ENCODE results near the gene PHYKPL. TPM values are rescaled to one million over a fixed set of nuclear protein-coding genes. Genes with fewer than 3 reads are reported as not detected.

Gene PHYKPL
- total RNA-seq, 1 experiment from 2014 or later = 112 TPM

DNA sequence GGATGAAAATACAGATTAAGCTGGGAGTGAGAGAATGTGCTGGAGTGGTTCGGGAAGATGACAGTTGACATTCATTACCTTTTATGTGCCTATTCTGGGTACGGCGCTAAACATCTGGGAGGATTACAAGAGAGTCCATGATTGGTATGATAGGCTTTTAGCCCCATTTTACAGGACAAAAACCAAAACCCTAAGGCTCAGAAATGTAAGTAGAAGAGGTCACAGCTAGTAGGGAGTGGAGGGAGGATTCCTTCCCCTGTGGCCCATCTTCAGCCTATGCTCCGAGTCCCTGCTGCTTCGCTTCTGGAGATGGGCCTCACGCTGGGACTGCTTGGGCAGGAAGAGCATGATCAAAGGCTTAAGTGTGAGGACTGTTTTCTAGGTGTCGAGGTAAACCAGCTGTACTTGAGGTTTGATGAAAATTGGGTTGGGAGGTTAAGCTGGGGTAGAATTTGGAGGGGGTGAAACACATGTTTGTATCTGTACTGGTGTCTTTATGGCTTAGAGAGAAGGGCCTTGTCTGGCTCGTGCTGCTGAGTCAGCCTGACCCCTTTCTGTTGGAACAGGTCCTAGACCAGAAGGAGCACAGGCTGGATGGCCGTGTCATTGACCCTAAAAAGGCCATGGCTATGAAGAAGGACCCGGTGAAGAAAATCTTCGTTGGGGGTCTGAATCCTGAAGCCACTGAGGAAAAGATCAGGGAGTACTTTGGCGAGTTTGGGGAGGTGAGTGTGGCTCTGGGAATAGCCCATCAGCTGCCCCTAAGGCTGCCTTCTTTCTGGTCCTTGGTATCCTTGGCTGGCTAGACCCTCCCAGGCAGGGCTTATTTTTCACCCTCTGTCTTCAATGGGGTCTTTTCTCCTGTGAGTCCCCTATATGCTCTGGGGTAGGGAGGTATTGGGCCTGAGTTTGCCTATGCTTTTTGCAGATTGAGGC, 26.2 kb downstream of the PHYKPL start:
- H3K4me1 Mint-ChIP-seq (ENCODE audit: insufficient read depth, unreplicated experiment) = peaks cover 40% of the 10 kb centered on the region
- TF ChIP-seq, protein P1, sequence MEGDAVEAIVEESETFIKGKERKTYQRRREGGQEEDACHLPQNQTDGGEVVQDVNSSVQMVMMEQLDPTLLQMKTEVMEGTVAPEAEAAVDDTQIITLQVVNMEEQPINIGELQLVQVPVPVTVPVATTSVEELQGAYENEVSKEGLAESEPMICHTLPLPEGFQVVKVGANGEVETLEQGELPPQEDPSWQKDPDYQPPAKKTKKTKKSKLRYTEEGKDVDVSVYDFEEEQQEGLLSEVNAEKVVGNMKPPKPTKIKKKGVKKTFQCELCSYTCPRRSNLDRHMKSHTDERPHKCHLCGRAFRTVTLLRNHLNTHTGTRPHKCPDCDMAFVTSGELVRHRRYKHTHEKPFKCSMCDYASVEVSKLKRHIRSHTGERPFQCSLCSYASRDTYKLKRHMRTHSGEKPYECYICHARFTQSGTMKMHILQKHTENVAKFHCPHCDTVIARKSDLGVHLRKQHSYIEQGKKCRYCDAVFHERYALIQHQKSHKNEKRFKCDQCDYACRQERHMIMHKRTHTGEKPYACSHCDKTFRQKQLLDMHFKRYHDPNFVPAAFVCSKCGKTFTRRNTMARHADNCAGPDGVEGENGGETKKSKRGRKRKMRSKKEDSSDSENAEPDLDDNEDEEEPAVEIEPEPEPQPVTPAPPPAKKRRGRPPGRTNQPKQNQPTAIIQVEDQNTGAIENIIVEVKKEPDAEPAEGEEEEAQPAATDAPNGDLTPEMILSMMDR (IDR thresholded peaks at IDR 0.05; ENCODE audit: unreplicated experiment) = no peak
- H3K9me3 Mint-ChIP-seq (ENCODE audit: unreplicated experiment) = no peaks in the 10 kb centered on the region
- POLR2A ChIA-PET = interaction anchor here (0.5 to 4.9 kb wide), 16 partner anchors 8 to 1201 kb away, joined by 3 to 44 read pairs (median 4); partner anchors contain the start of genes NHP2 and PHYKPL
- H3K27ac Mint-ChIP-seq (ENCODE audit: low read depth, unreplicated experiment) = peak overlapping the region; percentile 53
- TSS peak; percentile 28 for BruUV-seq (replicated peaks)
- CTCF ChIA-PET = interaction anchor here (0.6 to 1.7 kb wide), 9 partner anchors 20 to 366 kb away, joined by 3 to 7 read pairs (median 3); no protein-coding TSS in a partner anchor
- H3K4me3 Mint-ChIP-seq (ENCODE audit: unreplicated experiment) = peak overlapping the region; percentile 99
- intact Hi-C loops (cut with micrococcal nuclease) = no loop called here
- DNase-seq (ENCODE audit: unreplicated experiment) = no peak
- no peaks in the 10 kb centered on the region for H3K27me3 Mint-ChIP-seq (ENCODE audit: insufficient read depth, unreplicated experiment)
- H3K36me3 Mint-ChIP-seq (ENCODE audit: insufficient read depth, unreplicated experiment) = peaks cover 73% of the 10 kb centered on the region

DNA sequence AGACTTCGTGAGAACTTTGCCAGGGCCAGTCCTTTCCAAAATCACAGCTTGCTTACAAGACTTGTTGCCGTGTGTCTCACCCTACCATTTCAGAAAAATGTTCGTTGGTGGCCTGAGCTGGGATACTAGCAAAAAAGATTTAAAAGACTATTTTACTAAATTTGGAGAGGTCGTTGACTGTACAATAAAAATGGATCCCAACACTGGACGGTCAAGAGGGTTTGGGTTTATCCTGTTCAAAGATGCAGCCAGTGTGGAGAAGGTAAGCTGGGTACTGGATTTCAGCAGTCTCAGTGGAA, 26.9 kb downstream of the PHYKPL start:
- CTCF ChIA-PET = interaction anchor here (0.6 to 1.7 kb wide), 6 partner anchors 19 to 367 kb away, joined by 3 to 5 read pairs (median 4); no protein-coding TSS in a partner anchor
- H3K36me3 Mint-ChIP-seq (ENCODE audit: insufficient read depth, unreplicated experiment) = peaks cover 65% of the 10 kb centered on the region
- H3K27ac Mint-ChIP-seq (ENCODE audit: low read depth, unreplicated experiment) = peak overlapping the region; percentile 53
- H3K4me3 Mint-ChIP-seq (ENCODE audit: unreplicated experiment) = peak overlapping the region; percentile 99
- POLR2A ChIA-PET = interaction anchor here (0.6 to 4.9 kb wide), 11 partner anchors 8 to 425 kb away, joined by 3 to 44 read pairs (median 7); partner anchors contain the start of genes NHP2 and PHYKPL
- no peaks in the 10 kb centered on the region for H3K27me3 Mint-ChIP-seq (ENCODE audit: insufficient read depth, unreplicated experiment)
- no peak for DNase-seq (ENCODE audit: unreplicated experiment)
- intact Hi-C loops (cut with micrococcal nuclease) = loop anchor here (2.0 kb wide), 1 partner anchor 27 kb away; the partner anchor contains the start of gene PHYKPL
- TF ChIP-seq, protein P1 (IDR thresholded peaks at IDR 0.05; ENCODE audit: unreplicated experiment) = no peak
- BruUV-seq (replicated peaks) = no TSS peak
- no peaks in the 10 kb centered on the region for H3K9me3 Mint-ChIP-seq (ENCODE audit: unreplicated experiment)
- H3K4me1 Mint-ChIP-seq (ENCODE audit: insufficient read depth, unreplicated experiment) = peaks cover 40% of the 10 kb centered on the region

DNA sequence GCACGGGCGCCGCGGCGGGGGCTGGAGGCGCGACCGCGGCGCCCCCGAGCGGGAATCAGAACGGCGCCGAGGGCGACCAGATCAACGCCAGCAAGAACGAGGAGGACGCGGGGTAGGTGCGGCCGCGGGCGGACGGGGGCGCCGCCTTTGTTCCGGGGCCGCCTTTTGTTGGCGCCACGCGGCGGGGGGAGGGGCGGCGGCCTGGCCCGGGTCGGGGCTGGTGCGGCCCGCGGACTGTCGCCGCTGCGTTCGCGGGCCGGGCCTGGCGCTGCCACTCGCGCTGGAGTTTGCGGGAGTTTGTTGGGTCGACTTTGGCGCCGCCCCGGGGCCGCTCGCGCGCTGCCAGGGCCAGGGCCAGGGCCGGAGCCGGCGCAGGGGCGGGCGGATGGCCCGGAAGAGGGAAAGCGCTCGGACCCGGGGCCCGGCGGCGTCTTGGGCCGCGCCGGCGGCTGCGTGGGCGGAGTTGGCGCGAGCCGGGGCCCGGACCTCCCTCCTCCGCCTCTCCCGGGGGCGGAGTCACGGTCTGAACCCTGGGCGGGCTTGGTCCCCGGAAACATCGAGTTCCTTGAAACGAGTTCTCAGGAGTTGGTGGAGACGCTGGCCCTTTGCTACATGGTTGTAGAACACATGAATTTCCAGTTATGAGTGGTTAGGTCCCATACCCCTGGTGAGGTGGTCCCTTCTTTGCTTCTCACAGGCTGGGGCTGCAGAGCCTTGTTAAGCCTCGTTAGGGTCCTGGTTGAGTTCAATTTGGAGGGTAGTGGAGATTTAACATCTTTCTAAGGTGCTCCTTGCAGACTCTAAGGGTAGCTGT, 27.5 kb downstream of the PHYKPL start:
- no TSS peak for BruUV-seq (replicated peaks)
- Mint-ChIP-seq H3K27me3 (ENCODE audit: insufficient read depth, unreplicated experiment) (no peaks in the 10 kb centered on the region), H3K36me3 (ENCODE audit: insufficient read depth, unreplicated experiment) (peaks cover 60% of the 10 kb centered on the region), H3K4me3 (ENCODE audit: unreplicated experiment) (peak overlapping the region; percentile 99), H3K9me3 (ENCODE audit: unreplicated experiment) (no peaks in the 10 kb centered on the region), H3K4me1 (ENCODE audit: insufficient read depth, unreplicated experiment) (peaks cover 42% of the 10 kb centered on the region), H3K27ac (ENCODE audit: low read depth, unreplicated experiment) (peak overlapping the region; percentile 99)
- ChIA-PET CTCF (interaction anchor here (0.7 to 1.7 kb wide), 7 partner anchors 19 to 1354 kb away, joined by 3 to 5 read pairs (median 4); no protein-coding TSS in a partner anchor), POLR2A (interaction anchor here (0.6 to 4.9 kb wide), 33 partner anchors 8 to 1419 kb away, joined by 3 to 44 read pairs (median 5); partner anchors contain the start of genes HNRNPH1, NHP2 and PHYKPL)
- intact Hi-C loops (cut with micrococcal nuclease) = loop anchor here (2.0 kb wide), 1 partner anchor 28 kb away; the partner anchor contains the start of gene PHYKPL
- TF ChIP-seq, protein P1 (IDR thresholded peaks at IDR 0.05; ENCODE audit: unreplicated experiment) = no peak
- peak; percentile 90 for DNase-seq (ENCODE audit: unreplicated experiment)

All from MCF 10A (cell line).